Right lobe of liver (tissue), 4 donors: ENCODE measurements around the gene WDR35.

Source experiments
- CTCF ChIP-seq, 4 donors: fragments of 200-600 bp in 3 of 4; fragments of 450-650 bp in 1 of 4; IDR thresholded peaks; one replicate each; pipeline versions ENCODE4 v1.5.1 to v1.8.0; 2016 to 2022; ENCODE audit warnings: antibody characterized with exemption in 4 of 4, mild to moderate bottlenecking in 2 of 4
- POLR2A ChIP-seq: fragments of 450-650 bp; IDR thresholded peaks from one replicate; pipeline ENCODE4 v1.6.1; 2017; ENCODE audit warnings: antibody characterized with exemption, mild to moderate bottlenecking
- donor health status: DM: no; HTN: no; CAD: no.
- donor health status: DM: no; HTN: no; CAD: no.
- donor health status: DM: no; HTN: yes; CAD: no.

GRCh38 chr2:20013126-20013849, 23.4 kb upstream of the WDR35 start:
- TF ChIP-seq CTCF (IDR thresholded peaks at IDR 0.05) (no peak), POLR2A (no peak)
